Natural killer cell (primary cell): ENCODE data around the gene WNT4. TPM values are rescaled to one million over a fixed set of nuclear protein-coding genes. Genes with fewer than 3 reads are reported as not detected.

Experiments
- ATAC-seq, 3 donors: fragments of 150-1000 bp in 2 of 3; fragments of 200-7000 bp in 1 of 3; cut with Tn5 transposase; 1 replicate in 1 of 3; 2 replicates in 2 of 3; pipeline ENCODE4 v1.10.0; 2021; ENCODE audit warnings: mild to moderate bottlenecking in 2 of 3, moderate library complexity in 2 of 3
- DNase-seq, 2 donors: peaks; one replicate each; pipeline versions ENCODE4 v3.0.0 to v3.0.0-alpha.2; 2013 to 2021; ENCODE audit warnings: mixed read lengths in 1 of 2
- H3K27ac ChIP-seq: one replicate; pipeline ENCODE4 v1.5.1; 2013; ENCODE audit warnings: mild to moderate bottlenecking, low read length
- H3K27me3 ChIP-seq: one replicate; pipeline ENCODE4 v1.6.1; 2013; ENCODE audit warnings: low read length; ENCODE audit not compliant: control insufficient read depth, insufficient read depth
- H3K36me3 ChIP-seq: one replicate; pipeline ENCODE4 v1.6.1; 2013; ENCODE audit warnings: low read length; ENCODE audit not compliant: control insufficient read depth, insufficient read depth
- H3K4me1 ChIP-seq: one replicate; pipeline ENCODE4 v1.6.1; 2013; ENCODE audit warnings: low read length; ENCODE audit not compliant: control insufficient read depth, insufficient read depth
- H3K4me3 ChIP-seq: one replicate; pipeline ENCODE4 v1.5.1; 2013; ENCODE audit warnings: low read length
- H3K9me3 ChIP-seq: one replicate; pipeline ENCODE4 v1.6.1; 2013; ENCODE audit warnings: low read length; ENCODE audit not compliant: control insufficient read depth, insufficient read depth
- H3K27ac Mint-ChIP-seq, 2 donors: one replicate each; pipeline ENCODE4 v1.8.0; 2022; ENCODE audit warnings: mild to moderate bottlenecking in 2 of 2, mixed read lengths in 2 of 2, moderate library complexity in 1 of 2
- H3K27me3 Mint-ChIP-seq, 2 donors: one replicate each; pipeline ENCODE4 v1.8.0; 2022; ENCODE audit warnings: low read depth in 2 of 2, mixed read lengths in 2 of 2
- H3K36me3 Mint-ChIP-seq: one replicate; pipeline ENCODE4 v1.8.0; 2022; ENCODE audit warnings: mixed read lengths
- H3K4me1 Mint-ChIP-seq, 2 donors: one replicate each; pipeline ENCODE4 v1.8.0; 2022; ENCODE audit warnings: mixed read lengths in 2 of 2
- H3K4me3 Mint-ChIP-seq: one replicate; pipeline ENCODE4 v1.8.0; 2022; ENCODE audit warnings: mild to moderate bottlenecking, moderate library complexity, mixed read lengths
- H3K9me3 Mint-ChIP-seq, 2 donors: one replicate each; pipeline ENCODE4 v1.8.0; 2022; ENCODE audit warnings: mixed read lengths in 2 of 2
- WGBS: methylation state at CpG from one replicate; pipeline ENCODE4 v1.1.7; 2013; ENCODE audit warnings: missing lambda C conversion rate; ENCODE audit not compliant: insufficient coverage; 5-methylcytosine and 5-hydroxymethylcytosine counted together
- intact Hi-C: fragments of 100-400 bp; cut with micrococcal nuclease; formaldehyde crosslinking; loops from one replicate; pipeline ENCODE4 v1.14.2; 2022
- total RNA-seq, 4 donors: library from RNA; stranded (reverse); fragments of 120-200 nt in 1 of 4; gene quantifications; one replicate each; pipeline versions ENCODE4 v1.2.3 to v1.2.4, GENCODE V29; 2013 to 2022
- TF ChIP-seq, protein P1 (sequence below): fragments of 200-600 bp; IDR thresholded peaks from one replicate; pipeline ENCODE4 v1.8.0; 2022; ENCODE audit warnings: antibody characterized with exemption

The WNT4 gene
- total RNA-seq, 3 donors from 2014 or later (not counting 1 experiment from before 2014, with no cell fraction given), result not detected

GRCh38 chr1:22131062-22131461 lies 11.8 kb downstream of the WNT4 start:
- Histone ChIP-seq H3K36me3 (no peaks in the 10 kb centered on the region), H3K27me3 (peaks cover under 1% of the 10 kb centered on the region), H3K4me1 (no peaks in the 10 kb centered on the region), H3K4me3 (no peak overlapping the region), H3K27ac (no peak overlapping the region), H3K9me3 (no peaks in the 10 kb centered on the region)
- TF ChIP-seq, protein P1, sequence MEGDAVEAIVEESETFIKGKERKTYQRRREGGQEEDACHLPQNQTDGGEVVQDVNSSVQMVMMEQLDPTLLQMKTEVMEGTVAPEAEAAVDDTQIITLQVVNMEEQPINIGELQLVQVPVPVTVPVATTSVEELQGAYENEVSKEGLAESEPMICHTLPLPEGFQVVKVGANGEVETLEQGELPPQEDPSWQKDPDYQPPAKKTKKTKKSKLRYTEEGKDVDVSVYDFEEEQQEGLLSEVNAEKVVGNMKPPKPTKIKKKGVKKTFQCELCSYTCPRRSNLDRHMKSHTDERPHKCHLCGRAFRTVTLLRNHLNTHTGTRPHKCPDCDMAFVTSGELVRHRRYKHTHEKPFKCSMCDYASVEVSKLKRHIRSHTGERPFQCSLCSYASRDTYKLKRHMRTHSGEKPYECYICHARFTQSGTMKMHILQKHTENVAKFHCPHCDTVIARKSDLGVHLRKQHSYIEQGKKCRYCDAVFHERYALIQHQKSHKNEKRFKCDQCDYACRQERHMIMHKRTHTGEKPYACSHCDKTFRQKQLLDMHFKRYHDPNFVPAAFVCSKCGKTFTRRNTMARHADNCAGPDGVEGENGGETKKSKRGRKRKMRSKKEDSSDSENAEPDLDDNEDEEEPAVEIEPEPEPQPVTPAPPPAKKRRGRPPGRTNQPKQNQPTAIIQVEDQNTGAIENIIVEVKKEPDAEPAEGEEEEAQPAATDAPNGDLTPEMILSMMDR, result no peak
- 86% methylated on average over 4 of the region's 4 CpGs for WGBS
- Mint-ChIP-seq H3K27ac (no peak overlapping the region), H3K27me3 (no peaks in the 10 kb centered on the region), H3K36me3 (no peaks in the 10 kb centered on the region), H3K4me1 (peaks cover 5 to 6% of the 10 kb centered on the region in 2 donors), H3K4me3 (no peak overlapping the region), H3K9me3 (no peaks in the 10 kb centered on the region)
- ATAC-seq (no peak), DNase-seq (no peak)
- intact Hi-C loops, result no loop called here

GRCh38 chr1:22129501-22130117 lies 13.3 kb downstream of the WNT4 start:
- no peaks in the 10 kb centered on the region for H3K36me3 ChIP-seq
- TF ChIP-seq, protein P1, result no peak
- no peaks in the 10 kb centered on the region for H3K36me3 Mint-ChIP-seq
- H3K9me3 Mint-ChIP-seq, result no peaks in the 10 kb centered on the region
- no peak overlapping the region for H3K4me3 Mint-ChIP-seq
- no peaks in the 10 kb centered on the region for H3K27me3 ChIP-seq
- H3K9me3 ChIP-seq, result no peaks in the 10 kb centered on the region
- WGBS, result 94% methylated on average over 29 of the region's 29 CpGs
- H3K4me1 Mint-ChIP-seq, result peaks cover 6 to 9% of the 10 kb centered on the region in 2 donors
- H3K4me1 ChIP-seq, result no peaks in the 10 kb centered on the region
- intact Hi-C loops, result no loop called here
- ATAC-seq, result no peak
- H3K27ac ChIP-seq, result no peak overlapping the region
- no peak overlapping the region for H3K4me3 ChIP-seq
- H3K27ac Mint-ChIP-seq, result no peak overlapping the region
- H3K27me3 Mint-ChIP-seq, result no peaks in the 10 kb centered on the region
- DNase-seq, result no peak

DNA sequence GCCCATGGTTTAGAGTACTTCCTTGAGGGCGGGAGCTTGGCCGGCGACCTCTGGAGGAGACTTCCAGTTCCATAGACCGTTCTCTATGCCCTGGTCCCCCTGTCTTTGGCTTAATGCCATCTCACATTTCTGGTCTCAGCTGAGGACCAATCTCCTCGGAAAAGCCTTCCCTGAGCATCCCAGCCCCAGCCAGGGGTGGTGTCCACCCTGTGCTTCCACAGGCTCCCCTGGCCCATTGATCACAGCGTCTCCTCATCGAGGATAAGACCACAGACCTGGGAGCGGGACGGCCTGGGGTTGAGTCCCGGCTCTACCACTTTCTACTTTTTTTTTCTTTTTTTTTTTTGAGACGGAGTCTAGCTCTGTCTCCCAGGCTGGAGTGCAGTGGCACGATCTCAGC lies 14.5 kb downstream of the WNT4 start:
- H3K4me1 ChIP-seq, result no peaks in the 10 kb centered on the region
- intact Hi-C loops, result no loop called here
- TF ChIP-seq, protein P1, result no peak
- DNase-seq (no peak), ATAC-seq (no peak)
- H3K27me3 ChIP-seq, result no peaks in the 10 kb centered on the region
- no peaks in the 10 kb centered on the region for H3K9me3 Mint-ChIP-seq
- H3K4me3 Mint-ChIP-seq, result no peak overlapping the region
- no peaks in the 10 kb centered on the region for H3K27me3 Mint-ChIP-seq
- no peak overlapping the region for H3K27ac ChIP-seq
- WGBS, result 64% methylated on average over 11 of the region's 12 CpGs
- no peaks in the 10 kb centered on the region for H3K36me3 Mint-ChIP-seq
- H3K9me3 ChIP-seq, result no peaks in the 10 kb centered on the region
- H3K27ac Mint-ChIP-seq, result no peak overlapping the region
- no peaks in the 10 kb centered on the region for H3K36me3 ChIP-seq
- H3K4me3 ChIP-seq, result no peak overlapping the region
- peaks cover 6 to 9% of the 10 kb centered on the region in 2 donors for H3K4me1 Mint-ChIP-seq

- DNase-seq (no peak), ATAC-seq (no peak)
- Histone ChIP-seq H3K4me3 (no peak overlapping the region), H3K9me3 (no peaks in the 10 kb centered on the region), H3K36me3 (no peaks in the 10 kb centered on the region), H3K4me1 (no peaks in the 10 kb centered on the region), H3K27ac (no peak overlapping the region), H3K27me3 (no peaks in the 10 kb centered on the region)
- no peaks in the 10 kb centered on the region for H3K9me3 Mint-ChIP-seq
- peaks cover 6 to 9% of the 10 kb centered on the region in 2 donors for H3K4me1 Mint-ChIP-seq
- H3K4me3 Mint-ChIP-seq, result no peak overlapping the region
- intact Hi-C loops, result no loop called here
- H3K36me3 Mint-ChIP-seq, result no peaks in the 10 kb centered on the region
- no peaks in the 10 kb centered on the region for H3K27me3 Mint-ChIP-seq
- 100% methylated on average over 3 of the region's 3 CpGs for WGBS
- H3K27ac Mint-ChIP-seq, result no peak overlapping the region
- TF ChIP-seq, protein P1, result no peak
These were observed 15.2 kb downstream of the WNT4 start for GRCh38 chr1:22127731-22128130.
